ENCODE measurements around the gene ILF3.
"Not testable (repeated sequence)": the region's sequence is repeated elsewhere in the genome, so short reads cannot be mapped to it uniquely, and the experiment has no call there.

Gene ILF3

GRCh38 chr19:10675214-10675613, 21.1 kb downstream of the ILF3 start:
- no CpG with 5 or more reads among the region's 8 CpGs for WGBS (ENCODE audit: insufficient coverage, insufficient read length)
- not testable (repeated sequence) for H3K4me1 ChIP-seq (ENCODE audit: control insufficient read depth, insufficient read depth, low read length); H3K27me3 ChIP-seq (ENCODE audit: control insufficient read depth, insufficient read depth, low read length); H3K27ac ChIP-seq (ENCODE audit: low read length); H3K4me3 ChIP-seq (ENCODE audit: low read length); DNase-seq (ENCODE audit: low read depth, low spot score); H3K9me3 ChIP-seq (ENCODE audit: control insufficient read depth, insufficient read depth, low read length)
- H3K36me3 ChIP-seq (ENCODE audit: control insufficient read depth, insufficient read depth, low read length): peaks cover 60% of the 10 kb centered on the region

GRCh38 chr19:10677751-10678150, 23.6 kb downstream of the ILF3 start:
- DNase-seq (ENCODE audit: low read depth, low spot score): no peak
- Histone ChIP-seq H3K4me3 (ENCODE audit: low read length) (no peak overlapping the region), H3K27ac (ENCODE audit: low read length) (no peak overlapping the region), H3K9me3 (ENCODE audit: control insufficient read depth, insufficient read depth, low read length) (no peaks in the 10 kb centered on the region), H3K4me1 (ENCODE audit: control insufficient read depth, insufficient read depth, low read length) (no peaks in the 10 kb centered on the region), H3K36me3 (ENCODE audit: control insufficient read depth, insufficient read depth, low read length) (peaks cover 65% of the 10 kb centered on the region), H3K27me3 (ENCODE audit: control insufficient read depth, insufficient read depth, low read length) (no peaks in the 10 kb centered on the region)
- no CpG with 5 or more reads among the region's 13 CpGs for WGBS (ENCODE audit: insufficient coverage, insufficient read length)

- Histone ChIP-seq H3K9me3 (ENCODE audit: control insufficient read depth, insufficient read depth, low read length) (no peaks in the 10 kb centered on the region), H3K27ac (ENCODE audit: low read length) (no peak overlapping the region), H3K4me1 (ENCODE audit: control insufficient read depth, insufficient read depth, low read length) (no peaks in the 10 kb centered on the region), H3K4me3 (ENCODE audit: low read length) (no peak overlapping the region), H3K27me3 (ENCODE audit: control insufficient read depth, insufficient read depth, low read length) (no peaks in the 10 kb centered on the region), H3K36me3 (ENCODE audit: control insufficient read depth, insufficient read depth, low read length) (peaks cover 74% of the 10 kb centered on the region)
- no CpG with 5 or more reads among the region's 12 CpGs for WGBS (ENCODE audit: insufficient coverage, insufficient read length)
- no peak for DNase-seq (ENCODE audit: low read depth, low spot score)
Measured at GRCh38 chr19:10678813-10679212, 24.7 kb downstream of the ILF3 start.

GRCh38 chr19:10679743-10680142, 25.6 kb downstream of the ILF3 start:
- H3K9me3 ChIP-seq (ENCODE audit: control insufficient read depth, insufficient read depth, low read length): no peaks in the 10 kb centered on the region
- H3K36me3 ChIP-seq (ENCODE audit: control insufficient read depth, insufficient read depth, low read length): peaks cover 81% of the 10 kb centered on the region
- DNase-seq (ENCODE audit: low read depth, low spot score): no peak
- no CpG with 5 or more reads among the region's 18 CpGs for WGBS (ENCODE audit: insufficient coverage, insufficient read length)
- no peaks in the 10 kb centered on the region for H3K4me1 ChIP-seq (ENCODE audit: control insufficient read depth, insufficient read depth, low read length)
- no peak overlapping the region for H3K4me3 ChIP-seq (ENCODE audit: low read length)
- no peaks in the 10 kb centered on the region for H3K27me3 ChIP-seq (ENCODE audit: control insufficient read depth, insufficient read depth, low read length)
- H3K27ac ChIP-seq (ENCODE audit: low read length): no peak overlapping the region

- Histone ChIP-seq H3K36me3 (ENCODE audit: control insufficient read depth, insufficient read depth, low read length) (peaks cover 81% of the 10 kb centered on the region), H3K27ac (ENCODE audit: low read length) (no peak overlapping the region), H3K9me3 (ENCODE audit: control insufficient read depth, insufficient read depth, low read length) (no peaks in the 10 kb centered on the region), H3K4me1 (ENCODE audit: control insufficient read depth, insufficient read depth, low read length) (no peaks in the 10 kb centered on the region), H3K27me3 (ENCODE audit: control insufficient read depth, insufficient read depth, low read length) (no peaks in the 10 kb centered on the region), H3K4me3 (ENCODE audit: low read length) (no peak overlapping the region)
- no peak for DNase-seq (ENCODE audit: low read depth, low spot score)
- WGBS (ENCODE audit: insufficient coverage, insufficient read length): no CpG with 5 or more reads among the region's 15 CpGs
Measured at GRCh38 chr19:10680545-10681135, 26.5 kb downstream of the ILF3 start.

GRCh38 chr19:10681658-10682057, 27.5 kb downstream of the ILF3 start:
- no CpG with 5 or more reads among the region's 4 CpGs for WGBS (ENCODE audit: insufficient coverage, insufficient read length)

GRCh38 chr19:10682397-10683063, 28.4 kb downstream of the ILF3 start:
- Histone ChIP-seq H3K27ac (ENCODE audit: low read length) (no peak overlapping the region), H3K36me3 (ENCODE audit: control insufficient read depth, insufficient read depth, low read length) (peaks cover 87% of the 10 kb centered on the region), H3K27me3 (ENCODE audit: control insufficient read depth, insufficient read depth, low read length) (no peaks in the 10 kb centered on the region), H3K4me3 (ENCODE audit: low read length) (no peak overlapping the region), H3K4me1 (ENCODE audit: control insufficient read depth, insufficient read depth, low read length) (no peaks in the 10 kb centered on the region), H3K9me3 (ENCODE audit: control insufficient read depth, insufficient read depth, low read length) (no peaks in the 10 kb centered on the region)
- no CpG with 5 or more reads among the region's 15 CpGs for WGBS (ENCODE audit: insufficient coverage, insufficient read length)
- no peak for DNase-seq (ENCODE audit: low read depth, low spot score)

More at GRCh38 chr19:10681658-10682057, 27.5 kb downstream of the ILF3 start:
- H3K27me3 ChIP-seq (ENCODE audit: control insufficient read depth, insufficient read depth, low read length): no peaks in the 10 kb centered on the region
- DNase-seq (ENCODE audit: low read depth, low spot score): no peak
- H3K36me3 ChIP-seq (ENCODE audit: control insufficient read depth, insufficient read depth, low read length): peaks cover 88% of the 10 kb centered on the region
- H3K9me3 ChIP-seq (ENCODE audit: control insufficient read depth, insufficient read depth, low read length): no peaks in the 10 kb centered on the region
- H3K4me3 ChIP-seq (ENCODE audit: low read length): no peak overlapping the region
- H3K4me1 ChIP-seq (ENCODE audit: control insufficient read depth, insufficient read depth, low read length): no peaks in the 10 kb centered on the region
- H3K27ac ChIP-seq (ENCODE audit: low read length): no peak overlapping the region

GRCh38 chr19:10683064-10683426, 28.9 kb downstream of the ILF3 start:
- no peak overlapping the region for H3K4me3 ChIP-seq (ENCODE audit: low read length)
- no peaks in the 10 kb centered on the region for H3K4me1 ChIP-seq (ENCODE audit: control insufficient read depth, insufficient read depth, low read length)
- H3K36me3 ChIP-seq (ENCODE audit: control insufficient read depth, insufficient read depth, low read length): peaks cover 87% of the 10 kb centered on the region
- no CpG with 5 or more reads among the region's 15 CpGs for WGBS (ENCODE audit: insufficient coverage, insufficient read length)
- no peaks in the 10 kb centered on the region for H3K9me3 ChIP-seq (ENCODE audit: control insufficient read depth, insufficient read depth, low read length)
- H3K27me3 ChIP-seq (ENCODE audit: control insufficient read depth, insufficient read depth, low read length): no peaks in the 10 kb centered on the region
- no peak for DNase-seq (ENCODE audit: low read depth, low spot score)
- H3K27ac ChIP-seq (ENCODE audit: low read length): no peak overlapping the region

- Histone ChIP-seq H3K4me1 (ENCODE audit: control insufficient read depth, insufficient read depth, low read length) (no peaks in the 10 kb centered on the region), H3K36me3 (ENCODE audit: control insufficient read depth, insufficient read depth, low read length) (peaks cover 89% of the 10 kb centered on the region), H3K9me3 (ENCODE audit: control insufficient read depth, insufficient read depth, low read length) (no peaks in the 10 kb centered on the region), H3K27ac (ENCODE audit: low read length) (no peak overlapping the region), H3K27me3 (ENCODE audit: control insufficient read depth, insufficient read depth, low read length) (no peaks in the 10 kb centered on the region), H3K4me3 (ENCODE audit: low read length) (no peak overlapping the region)
- WGBS (ENCODE audit: insufficient coverage, insufficient read length): no CpG with 5 or more reads among the region's 21 CpGs
- no peak for DNase-seq (ENCODE audit: low read depth, low spot score)
Measured at GRCh38 chr19:10683582-10683981, 29.4 kb downstream of the ILF3 start.

GRCh38 chr19:10685210-10685609, 31.1 kb downstream of the ILF3 start:
- H3K36me3 ChIP-seq (ENCODE audit: control insufficient read depth, insufficient read depth, low read length): peaks cover 87% of the 10 kb centered on the region
- no CpG with 5 or more reads among the region's 5 CpGs for WGBS (ENCODE audit: insufficient coverage, insufficient read length)
- DNase-seq (ENCODE audit: low read depth, low spot score): no peak
- no peak overlapping the region for H3K4me3 ChIP-seq (ENCODE audit: low read length)
- no peaks in the 10 kb centered on the region for H3K4me1 ChIP-seq (ENCODE audit: control insufficient read depth, insufficient read depth, low read length)
- H3K27ac ChIP-seq (ENCODE audit: low read length): no peak overlapping the region
- H3K27me3 ChIP-seq (ENCODE audit: control insufficient read depth, insufficient read depth, low read length): no peaks in the 10 kb centered on the region
- no peaks in the 10 kb centered on the region for H3K9me3 ChIP-seq (ENCODE audit: control insufficient read depth, insufficient read depth, low read length)

GRCh38 chr19:10686193-10686592, 32.0 kb downstream of the ILF3 start:
- Histone ChIP-seq H3K4me1 (ENCODE audit: control insufficient read depth, insufficient read depth, low read length) (no peaks in the 10 kb centered on the region), H3K27ac (ENCODE audit: low read length) (no peak overlapping the region), H3K9me3 (ENCODE audit: control insufficient read depth, insufficient read depth, low read length) (no peaks in the 10 kb centered on the region), H3K36me3 (ENCODE audit: control insufficient read depth, insufficient read depth, low read length) (peaks cover 86% of the 10 kb centered on the region), H3K4me3 (ENCODE audit: low read length) (no peak overlapping the region), H3K27me3 (ENCODE audit: control insufficient read depth, insufficient read depth, low read length) (no peaks in the 10 kb centered on the region)
- DNase-seq (ENCODE audit: low read depth, low spot score): no peak
- WGBS (ENCODE audit: insufficient coverage, insufficient read length): no CpG with 5 or more reads among the region's 10 CpGs
